ENCODE results near the gene TXNDC16.
A peak's percentile ranks its signal among the peaks of the same experiment; 100 is the strongest.

The TXNDC16 gene

DNA sequence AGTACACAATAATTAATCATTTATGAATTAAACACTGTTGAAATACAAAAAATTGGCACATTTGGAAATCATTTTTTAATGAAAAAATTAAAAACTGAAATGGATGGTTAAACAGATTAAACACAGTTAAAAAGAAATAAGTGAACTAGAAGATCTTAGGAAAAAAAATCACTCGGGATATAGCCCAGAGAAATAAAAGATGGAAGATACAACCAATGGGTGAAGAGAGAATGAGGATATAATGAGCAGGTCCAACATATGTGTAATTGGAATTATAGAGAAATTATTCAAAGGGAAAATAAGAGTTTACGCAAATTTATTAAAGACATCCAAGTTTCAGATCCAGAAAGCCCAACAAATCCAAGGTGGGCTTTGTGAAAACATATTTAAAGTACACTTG, 6.4 kb upstream of the TXNDC16 start:
- H3K9me3 ChIP-seq (ENCODE audit: low read length): no peaks in the 10 kb centered on the region
- H3K4me3 ChIP-seq (ENCODE audit: low read depth in 1 of 2, low read length in 2 of 2): no peak overlapping the region
- no peaks in the 10 kb centered on the region for H3K27me3 ChIP-seq (ENCODE audit: control insufficient read depth in 1 of 2, insufficient read depth in 2 of 2, low read length in 2 of 2)

GRCh38 chr14:52553671-52554575, 1.6 kb upstream of the TXNDC16 start:
- Histone ChIP-seq H3K27ac (ENCODE audit: low read depth, low read length) (peak overlapping the region; percentile 37), H3K4me3 (ENCODE audit: low read depth in 1 of 2, low read length in 2 of 2) (peak overlapping the region; percentile 60 to 73), H3K36me3 (ENCODE audit: insufficient read depth, low read length) (no peaks in the 10 kb centered on the region), H3K9ac (ENCODE audit: low read length) (peak overlapping the region; percentile 44), H3K4me1 (ENCODE audit: insufficient read depth, low read length) (peaks cover 16% of the 10 kb centered on the region), H3K9me3 (ENCODE audit: low read length) (no peaks in the 10 kb centered on the region), H3K27me3 (ENCODE audit: control insufficient read depth in 1 of 2, insufficient read depth in 2 of 2, low read length in 2 of 2) (no peaks in the 10 kb centered on the region)

More for the DNA sequence above, 6.4 kb upstream of the TXNDC16 start:
- Histone ChIP-seq H3K9ac (ENCODE audit: low read length) (no peak overlapping the region), H3K27ac (ENCODE audit: low read depth, low read length) (no peak overlapping the region), H3K4me1 (ENCODE audit: insufficient read depth, low read length) (peaks cover 5% of the 10 kb centered on the region), H3K36me3 (ENCODE audit: insufficient read depth, low read length) (no peaks in the 10 kb centered on the region)

DNA sequence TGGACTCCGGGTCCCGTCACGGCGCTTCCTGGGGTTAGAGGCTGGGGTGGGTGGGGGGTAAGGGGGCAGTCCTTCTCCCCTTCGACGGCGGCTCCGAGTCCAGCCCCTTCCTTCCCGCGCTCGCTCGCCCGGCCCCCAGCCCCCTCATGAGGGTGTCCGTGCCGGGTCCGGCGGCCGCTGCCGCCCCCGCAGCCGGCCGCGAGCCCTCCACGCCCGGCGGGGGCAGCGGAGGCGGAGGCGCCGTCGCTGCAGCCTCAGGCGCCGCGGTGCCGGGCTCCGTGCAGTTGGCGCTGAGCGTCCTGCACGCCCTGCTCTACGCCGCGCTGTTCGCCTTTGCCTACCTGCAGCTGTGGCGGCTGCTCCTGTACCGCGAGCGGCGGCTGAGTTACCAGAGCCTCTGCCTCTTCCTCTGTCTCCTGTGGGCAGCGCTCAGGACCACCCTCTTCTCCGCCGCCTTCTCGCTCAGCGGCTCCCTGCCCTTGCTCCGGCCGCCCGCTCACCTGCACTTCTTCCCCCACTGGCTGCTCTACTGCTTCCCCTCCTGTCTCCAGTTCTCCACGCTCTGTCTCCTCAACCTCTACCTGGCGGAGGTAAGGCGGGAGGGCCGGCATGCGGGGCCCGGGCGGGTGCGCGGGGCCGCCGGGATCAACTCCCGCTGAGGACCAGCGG, 831 bp upstream of the TXNDC16 start:
- H3K4me3 ChIP-seq (ENCODE audit: low read depth in 1 of 2, low read length in 2 of 2): peak overlapping the region; percentile 60 to 73
- H3K27ac ChIP-seq (ENCODE audit: low read depth, low read length): peak overlapping the region; percentile 46
- H3K27me3 ChIP-seq (ENCODE audit: control insufficient read depth in 1 of 2, insufficient read depth in 2 of 2, low read length in 2 of 2): no peaks in the 10 kb centered on the region
- H3K9ac ChIP-seq (ENCODE audit: low read length): peak overlapping the region; percentile 44
- no peaks in the 10 kb centered on the region for H3K36me3 ChIP-seq (ENCODE audit: insufficient read depth, low read length)
- peaks cover 16% of the 10 kb centered on the region for H3K4me1 ChIP-seq (ENCODE audit: insufficient read depth, low read length)
- H3K9me3 ChIP-seq (ENCODE audit: low read length): no peaks in the 10 kb centered on the region

- Histone ChIP-seq H3K4me3 (ENCODE audit: low read depth in 1 of 2, low read length in 2 of 2) (peak overlapping the region; percentile 59 to 94), H3K9me3 (ENCODE audit: low read length) (no peaks in the 10 kb centered on the region), H3K27me3 (ENCODE audit: control insufficient read depth in 1 of 2, insufficient read depth in 2 of 2, low read length in 2 of 2) (no peaks in the 10 kb centered on the region), H3K36me3 (ENCODE audit: insufficient read depth, low read length) (no peaks in the 10 kb centered on the region), H3K27ac (ENCODE audit: low read depth, low read length) (peak overlapping the region; percentile 76), H3K9ac (ENCODE audit: low read length) (peak overlapping the region; percentile 81), H3K4me1 (ENCODE audit: insufficient read depth, low read length) (peaks cover 16% of the 10 kb centered on the region)
These were observed 626 bp downstream of the TXNDC16 start for GRCh38 chr14:52551696-52552062.

GRCh38 chr14:52551205-52551604, 1.1 kb downstream of the TXNDC16 start:
- peak overlapping the region; percentile 81 for H3K9ac ChIP-seq (ENCODE audit: low read length)

DNA sequence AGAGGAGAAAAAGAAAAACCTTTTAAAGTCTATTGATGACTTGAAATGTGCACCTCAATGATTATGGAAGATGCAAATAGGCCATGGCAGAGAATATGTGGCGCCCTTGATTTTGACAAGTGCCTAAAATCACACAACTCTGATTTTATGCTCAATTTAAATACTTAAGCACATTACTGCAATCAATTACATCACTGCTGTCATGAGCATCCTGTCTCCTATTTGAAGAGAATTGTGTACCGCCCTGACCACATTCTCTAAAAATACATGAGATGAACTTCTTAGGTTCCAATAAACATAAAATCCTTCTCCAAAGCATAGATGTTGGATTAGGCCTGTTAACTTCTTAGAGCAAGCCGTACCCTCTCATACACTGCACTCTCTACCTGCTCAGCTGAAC, 1.6 kb downstream of the TXNDC16 start:
- Histone ChIP-seq H3K9me3 (ENCODE audit: low read length) (no peaks in the 10 kb centered on the region), H3K36me3 (ENCODE audit: insufficient read depth, low read length) (no peaks in the 10 kb centered on the region), H3K27ac (ENCODE audit: low read depth, low read length) (no peak overlapping the region), H3K9ac (ENCODE audit: low read length) (no peak overlapping the region), H3K27me3 (ENCODE audit: control insufficient read depth in 1 of 2, insufficient read depth in 2 of 2, low read length in 2 of 2) (no peaks in the 10 kb centered on the region), H3K4me3 (ENCODE audit: low read depth in 1 of 2, low read length in 2 of 2) (no peak overlapping the region), H3K4me1 (ENCODE audit: insufficient read depth, low read length) (peaks cover 16% of the 10 kb centered on the region)

More at GRCh38 chr14:52551205-52551604, 1.1 kb downstream of the TXNDC16 start:
- Histone ChIP-seq H3K27ac (ENCODE audit: low read depth, low read length) (no peak overlapping the region), H3K4me1 (ENCODE audit: insufficient read depth, low read length) (peaks cover 16% of the 10 kb centered on the region), H3K36me3 (ENCODE audit: insufficient read depth, low read length) (no peaks in the 10 kb centered on the region), H3K27me3 (ENCODE audit: control insufficient read depth in 1 of 2, insufficient read depth in 2 of 2, low read length in 2 of 2) (no peaks in the 10 kb centered on the region), H3K4me3 (ENCODE audit: low read depth in 1 of 2, low read length in 2 of 2) (peak overlapping the region in 1 of 2 donors; percentile 94), H3K9me3 (ENCODE audit: low read length) (no peaks in the 10 kb centered on the region)

GRCh38 chr14:52547526-52547925, 4.8 kb downstream of the TXNDC16 start:
- H3K27ac ChIP-seq (ENCODE audit: low read depth, low read length): no peak overlapping the region
- H3K4me3 ChIP-seq (ENCODE audit: low read depth in 1 of 2, low read length in 2 of 2): no peak overlapping the region
- H3K9ac ChIP-seq (ENCODE audit: low read length): no peak overlapping the region
- peaks cover under 1% of the 10 kb centered on the region for H3K36me3 ChIP-seq (ENCODE audit: insufficient read depth, low read length)
- no peaks in the 10 kb centered on the region for H3K27me3 ChIP-seq (ENCODE audit: control insufficient read depth in 1 of 2, insufficient read depth in 2 of 2, low read length in 2 of 2)
- no peaks in the 10 kb centered on the region for H3K9me3 ChIP-seq (ENCODE audit: low read length)
- H3K4me1 ChIP-seq (ENCODE audit: insufficient read depth, low read length): peaks cover 7% of the 10 kb centered on the region

DNA sequence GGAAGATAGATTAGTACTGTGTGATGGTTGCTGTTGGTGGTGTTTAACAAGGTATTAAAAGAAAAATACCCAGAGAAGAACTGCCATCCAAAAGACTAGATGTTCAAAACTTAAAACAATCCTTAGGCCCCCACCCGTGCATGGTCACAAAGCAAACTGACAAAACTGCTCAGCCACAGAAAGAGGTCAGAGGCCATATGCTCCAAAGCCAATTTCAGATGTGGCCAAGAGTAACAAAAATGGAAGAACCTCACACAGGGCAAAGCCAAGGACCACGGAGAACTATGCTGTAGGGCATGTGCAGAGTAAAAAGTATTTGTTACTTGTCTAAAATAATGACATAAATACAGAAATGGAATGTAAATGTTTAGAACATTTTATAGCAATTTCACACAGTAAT, 5.3 kb downstream of the TXNDC16 start:
- peaks cover 5% of the 10 kb centered on the region for H3K36me3 ChIP-seq (ENCODE audit: insufficient read depth, low read length)
- H3K27ac ChIP-seq (ENCODE audit: low read depth, low read length): no peak overlapping the region
- H3K9ac ChIP-seq (ENCODE audit: low read length): no peak overlapping the region

DNA sequence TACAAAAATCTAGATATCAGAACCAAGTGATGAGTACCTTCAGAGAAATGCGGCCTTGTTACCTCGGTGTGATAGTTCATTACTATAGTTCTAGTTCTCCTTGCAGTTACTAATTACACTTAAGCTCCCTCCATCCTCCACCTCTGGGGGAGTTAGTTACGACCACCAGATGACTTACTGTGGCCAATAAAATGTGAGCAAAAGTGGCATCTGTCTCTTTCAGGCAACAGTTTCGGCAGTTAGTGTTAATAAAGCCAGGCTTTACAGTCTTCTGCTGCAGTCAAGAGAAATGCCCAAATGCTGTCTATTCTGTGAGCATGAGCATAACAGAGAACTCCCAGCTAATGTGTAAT, 6.0 kb downstream of the TXNDC16 start:
- Histone ChIP-seq H3K27ac (ENCODE audit: low read depth, low read length) (no peak overlapping the region), H3K9ac (ENCODE audit: low read length) (no peak overlapping the region)

More for the DNA sequence above, 5.3 kb downstream of the TXNDC16 start:
- Histone ChIP-seq H3K9me3 (ENCODE audit: low read length) (no peaks in the 10 kb centered on the region), H3K4me3 (ENCODE audit: low read depth in 1 of 2, low read length in 2 of 2) (no peak overlapping the region), H3K4me1 (ENCODE audit: insufficient read depth, low read length) (peaks cover 7% of the 10 kb centered on the region), H3K27me3 (ENCODE audit: control insufficient read depth in 1 of 2, insufficient read depth in 2 of 2, low read length in 2 of 2) (no peaks in the 10 kb centered on the region)

GRCh38 chr14:52545584-52546317, 6.6 kb downstream of the TXNDC16 start:
- H3K9ac ChIP-seq (ENCODE audit: low read length): no peak overlapping the region
- H3K9me3 ChIP-seq (ENCODE audit: low read length): no peaks in the 10 kb centered on the region
- no peak overlapping the region for H3K4me3 ChIP-seq (ENCODE audit: low read depth in 1 of 2, low read length in 2 of 2)
- H3K36me3 ChIP-seq (ENCODE audit: insufficient read depth, low read length): peaks cover 6% of the 10 kb centered on the region
- no peak overlapping the region for H3K27ac ChIP-seq (ENCODE audit: low read depth, low read length)
- peaks cover 2% of the 10 kb centered on the region for H3K4me1 ChIP-seq (ENCODE audit: insufficient read depth, low read length)
- H3K27me3 ChIP-seq (ENCODE audit: control insufficient read depth in 1 of 2, insufficient read depth in 2 of 2, low read length in 2 of 2): no peaks in the 10 kb centered on the region

More for the DNA sequence above, 6.0 kb downstream of the TXNDC16 start:
- H3K27me3 ChIP-seq (ENCODE audit: control insufficient read depth in 1 of 2, insufficient read depth in 2 of 2, low read length in 2 of 2): no peaks in the 10 kb centered on the region
- no peak overlapping the region for H3K4me3 ChIP-seq (ENCODE audit: low read depth in 1 of 2, low read length in 2 of 2)
- H3K9me3 ChIP-seq (ENCODE audit: low read length): no peaks in the 10 kb centered on the region
- H3K36me3 ChIP-seq (ENCODE audit: insufficient read depth, low read length): peaks cover 6% of the 10 kb centered on the region
- peaks cover 7% of the 10 kb centered on the region for H3K4me1 ChIP-seq (ENCODE audit: insufficient read depth, low read length)

- Histone ChIP-seq H3K27me3 (ENCODE audit: control insufficient read depth in 1 of 2, insufficient read depth in 2 of 2, low read length in 2 of 2) (no peaks in the 10 kb centered on the region), H3K27ac (ENCODE audit: low read depth, low read length) (no peak overlapping the region), H3K36me3 (ENCODE audit: insufficient read depth, low read length) (peaks cover 20% of the 10 kb centered on the region), H3K4me3 (ENCODE audit: low read depth in 1 of 2, low read length in 2 of 2) (no peak overlapping the region), H3K4me1 (ENCODE audit: insufficient read depth, low read length) (no peaks in the 10 kb centered on the region), H3K9ac (ENCODE audit: low read length) (no peak overlapping the region), H3K9me3 (ENCODE audit: low read length) (no peaks in the 10 kb centered on the region)
These were observed 13.7 kb downstream of the TXNDC16 start for GRCh38 chr14:52538623-52539022.

Data from muscle layer of colon (tissue), 2 donors.